Measurements from ENCODE around the gene CTAG1A.
"Not testable (repeated sequence)": the region's sequence is repeated elsewhere in the genome, so short reads cannot be mapped to it uniquely, and the experiment has no call there.

CTAG1A gene

DNA sequence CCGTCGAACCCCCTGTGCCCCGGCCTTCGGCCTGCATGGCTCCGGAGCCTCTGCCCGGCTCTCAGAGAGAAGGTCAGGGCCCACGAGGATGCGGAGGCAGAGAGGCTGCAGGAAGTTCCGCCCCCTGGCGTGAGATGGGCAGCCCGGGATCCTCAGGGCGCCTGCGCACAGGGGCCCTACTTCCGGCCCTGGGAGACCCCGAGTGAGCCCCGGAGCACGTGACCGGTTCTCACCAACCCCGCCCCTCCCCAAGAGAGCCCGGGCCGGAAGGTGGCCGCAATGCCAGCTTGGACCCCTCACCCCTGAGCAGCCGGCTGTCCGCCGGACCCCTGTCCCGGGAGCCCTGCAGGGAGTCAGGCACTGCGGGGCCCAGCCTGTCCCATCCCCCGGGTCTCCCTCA is 34.2 kb downstream of the CTAG1A start, which contains the start of gene CTAG1B:
CTAG1B (minus strand) TSS at position 101 of the 400 bp plus-strand sequence; CDS start at position 37, 64 bp downstream.
- DNase-seq (ENCODE audit: low read depth): not testable (repeated sequence)

DNA sequence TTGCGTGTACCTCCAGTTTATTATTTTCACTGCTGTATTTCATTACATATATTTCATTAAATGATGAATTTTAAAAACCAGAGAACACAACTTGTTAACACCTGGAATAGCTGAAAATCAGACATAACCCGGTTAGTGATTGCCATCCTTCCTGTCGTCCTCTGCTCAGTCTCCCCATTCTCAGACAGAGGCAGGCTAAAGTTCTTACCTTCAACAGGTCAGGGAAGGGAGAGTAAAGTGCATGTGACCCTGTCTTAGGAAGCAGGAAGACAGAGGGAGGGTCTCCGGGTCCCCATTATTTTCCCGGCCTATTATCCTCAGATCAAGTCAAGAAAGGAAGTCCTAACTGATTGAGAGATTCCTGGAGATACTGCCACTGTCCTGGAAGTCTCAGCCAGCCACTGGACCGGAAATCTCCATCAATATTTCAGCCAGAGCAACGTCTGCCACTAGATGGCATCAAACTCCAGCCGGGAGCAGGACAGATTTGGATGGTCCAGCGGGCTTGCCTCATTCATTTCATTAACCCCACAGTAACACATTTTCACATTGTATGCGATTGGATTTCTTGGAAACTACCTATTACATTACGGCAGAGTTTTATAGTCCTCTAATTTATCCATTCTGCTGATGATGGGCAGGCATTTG is 36.0 kb downstream of the CTAG1A start:
- DNase-seq (ENCODE audit: low read depth): not testable (repeated sequence)

DNA sequence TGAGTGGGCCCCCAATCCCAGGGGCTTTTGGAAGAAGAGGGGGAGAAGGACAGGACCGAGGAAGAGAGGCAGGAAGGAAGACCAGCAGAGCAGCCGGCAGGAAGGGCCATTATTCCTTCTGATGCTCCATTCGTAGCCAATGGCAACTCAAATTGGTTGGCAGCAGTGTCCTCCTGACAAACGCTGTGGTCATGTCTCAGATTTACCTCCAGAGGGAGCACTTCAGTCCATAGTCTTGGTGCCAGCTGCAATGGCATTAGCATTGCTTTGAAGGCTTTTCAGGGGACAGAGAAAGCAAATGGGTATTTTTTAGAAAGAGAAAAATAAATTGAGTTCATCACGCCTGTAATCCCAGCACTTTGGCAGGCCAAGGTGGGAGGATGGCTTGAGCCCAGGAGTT is 44.0 kb downstream of the CTAG1A start:
- DNase-seq (ENCODE audit: low read depth): not testable (repeated sequence)

DNA sequence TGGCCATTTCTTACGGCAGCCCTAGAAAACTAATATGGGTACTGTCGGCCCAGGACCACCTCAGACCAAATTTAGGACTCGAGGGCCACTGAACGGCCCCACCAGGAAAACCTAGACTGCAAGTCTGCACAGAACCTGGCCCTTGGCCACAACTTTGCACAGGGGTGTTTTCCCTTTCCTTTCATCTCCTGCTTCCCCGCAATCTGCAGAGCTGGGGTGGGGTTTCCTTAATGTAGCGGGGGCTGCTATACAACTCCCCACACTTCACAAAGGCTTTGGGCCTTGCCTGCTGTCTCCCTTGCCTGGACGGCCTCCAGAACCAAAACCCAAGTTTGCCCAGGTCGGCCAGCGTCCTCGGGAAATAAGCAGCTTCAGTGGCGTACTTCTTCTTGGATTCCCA is 46.0 kb downstream of the CTAG1A start:
- not testable (repeated sequence) for DNase-seq (ENCODE audit: low read depth)

DNA sequence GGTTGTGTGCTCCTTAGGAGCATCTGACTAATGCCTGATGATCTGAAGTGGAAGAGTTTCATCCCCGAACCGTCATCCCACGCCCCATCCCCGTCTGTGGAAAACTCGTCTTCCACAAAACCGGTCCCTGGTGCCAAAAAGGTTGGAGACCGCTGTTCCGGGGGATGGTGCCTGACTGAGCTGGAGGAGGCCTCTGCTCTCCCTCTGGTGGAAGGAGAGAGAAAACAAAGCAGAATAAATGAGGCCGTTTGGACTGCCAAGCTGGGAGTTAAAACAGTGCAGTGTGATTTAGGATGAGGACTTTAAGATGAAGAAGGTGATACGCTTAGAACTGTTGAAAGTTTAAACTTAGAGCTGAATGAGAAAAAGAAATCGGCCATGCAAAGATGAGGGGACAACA is 48.7 kb downstream of the CTAG1A start:
- DNase-seq (ENCODE audit: low read depth): not testable (repeated sequence)
